ENCODE data around the gene ALDH1B1. TPM values are rescaled to one million over a fixed set of nuclear protein-coding genes. Genes with fewer than 3 reads are reported as not detected.
A peak's percentile ranks its signal among the peaks of the same experiment; 100 is the strongest.
"Not testable (repeated sequence)": the region's sequence is repeated elsewhere in the genome, so short reads cannot be mapped to it uniquely, and the experiment has no call there.

ALDH1B1 gene
- polyA plus RNA-seq, 1 donor, result 101 TPM

- peaks cover 56% of the 10 kb centered on the region for H3K4me1 ChIP-seq (ENCODE audit: control insufficient read depth, insufficient read depth, low read length)
- H3K36me3 ChIP-seq (ENCODE audit: control insufficient read depth, insufficient read depth, low read length), result no peaks in the 10 kb centered on the region
- no CpG with 5 or more reads among the region's 5 CpGs for WGBS (ENCODE audit: insufficient coverage, low lambda C conversion rate)
- peak overlapping the region; percentile 66 for H3K27ac ChIP-seq (ENCODE audit: low read length)
- H3K4me3 ChIP-seq (ENCODE audit: low read length), result no peak overlapping the region
- H3K27me3 ChIP-seq (ENCODE audit: control insufficient read depth, insufficient read depth, low read length), result no peaks in the 10 kb centered on the region
- peaks cover 3% of the 10 kb centered on the region for H3K9me3 ChIP-seq (ENCODE audit: control insufficient read depth, low read depth, low read length)
- DNase-seq, result peak in 1 of 2 donors; percentile 52
Measured at GRCh38 chr9:38374847-38375571, 17.5 kb upstream of the ALDH1B1 start.

- no peak for DNase-seq
- peaks cover 3% of the 10 kb centered on the region for H3K9me3 ChIP-seq (ENCODE audit: control insufficient read depth, low read depth, low read length)
- no peak overlapping the region for H3K4me3 ChIP-seq (ENCODE audit: low read length)
- WGBS (ENCODE audit: insufficient coverage, low lambda C conversion rate), result 80% methylated on average over 1 of the region's 10 CpGs
- no peaks in the 10 kb centered on the region for H3K27me3 ChIP-seq (ENCODE audit: control insufficient read depth, insufficient read depth, low read length)
- peaks cover 62% of the 10 kb centered on the region for H3K4me1 ChIP-seq (ENCODE audit: control insufficient read depth, insufficient read depth, low read length)
- H3K36me3 ChIP-seq (ENCODE audit: control insufficient read depth, insufficient read depth, low read length), result no peaks in the 10 kb centered on the region
- H3K27ac ChIP-seq (ENCODE audit: low read length), result peak overlapping the region; percentile 66
Measured at GRCh38 chr9:38375572-38375963, 16.9 kb upstream of the ALDH1B1 start.

DNA sequence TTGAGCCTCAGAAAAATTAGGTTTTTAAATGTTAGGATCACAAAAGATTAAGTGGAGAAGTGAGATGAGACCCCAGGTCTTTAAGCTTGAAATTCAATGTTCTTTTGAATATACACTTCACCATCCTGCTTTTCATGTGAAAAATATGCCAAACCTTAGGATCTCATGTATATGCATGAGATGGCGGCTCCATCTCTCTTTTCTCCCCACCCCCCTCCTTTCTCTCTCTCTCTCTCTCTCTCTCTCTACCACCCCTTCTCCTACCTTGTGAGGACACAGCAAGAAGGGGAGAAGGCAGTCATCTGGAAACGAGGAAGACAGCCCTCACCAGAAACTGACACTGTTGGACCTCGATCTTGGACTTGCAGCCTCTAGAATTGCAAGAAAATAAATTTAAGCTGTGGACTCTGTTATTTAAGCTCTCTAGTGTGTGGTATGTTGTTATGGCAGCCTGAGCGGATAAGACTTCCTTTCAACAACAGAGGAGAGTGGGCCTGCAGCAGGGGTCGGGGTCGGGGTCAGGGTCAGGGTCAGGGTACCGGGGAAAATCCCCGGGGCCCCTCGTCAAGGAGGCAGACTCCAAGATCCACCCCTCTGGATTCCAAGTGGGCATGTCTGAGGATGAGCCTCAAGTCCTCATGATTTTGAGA, 16.4 kb upstream of the ALDH1B1 start:
- 80% methylated on average over 1 of the region's 9 CpGs for WGBS (ENCODE audit: insufficient coverage, low lambda C conversion rate)
- H3K4me1 ChIP-seq (ENCODE audit: control insufficient read depth, insufficient read depth, low read length), result peaks cover 66% of the 10 kb centered on the region
- H3K36me3 ChIP-seq (ENCODE audit: control insufficient read depth, insufficient read depth, low read length), result no peaks in the 10 kb centered on the region
- DNase-seq, result peak in 1 of 2 donors; percentile 53
- peak overlapping the region; percentile 66 for H3K27ac ChIP-seq (ENCODE audit: low read length)
- H3K4me3 ChIP-seq (ENCODE audit: low read length), result no peak overlapping the region
- no peaks in the 10 kb centered on the region for H3K27me3 ChIP-seq (ENCODE audit: control insufficient read depth, insufficient read depth, low read length)
- H3K9me3 ChIP-seq (ENCODE audit: control insufficient read depth, low read depth, low read length), result peaks cover 3% of the 10 kb centered on the region

- no CpG with 5 or more reads among the region's 42 CpGs for WGBS (ENCODE audit: insufficient coverage, low lambda C conversion rate)
Measured at GRCh38 chr9:38377336-38378083, 15.0 kb upstream of the ALDH1B1 start.

GRCh38 chr9:38380230-38380871, 12.2 kb upstream of the ALDH1B1 start:
- Histone ChIP-seq H3K4me1 (ENCODE audit: control insufficient read depth, insufficient read depth, low read length) (peaks cover 80% of the 10 kb centered on the region), H3K9me3 (ENCODE audit: control insufficient read depth, low read depth, low read length) (peaks cover 10% of the 10 kb centered on the region), H3K36me3 (ENCODE audit: control insufficient read depth, insufficient read depth, low read length) (no peaks in the 10 kb centered on the region), H3K27me3 (ENCODE audit: control insufficient read depth, insufficient read depth, low read length) (no peaks in the 10 kb centered on the region), H3K27ac (ENCODE audit: low read length) (peak overlapping the region; percentile 88), H3K4me3 (ENCODE audit: low read length) (no peak overlapping the region)
- DNase-seq, result no peak
- 40% methylated on average over 1 of the region's 6 CpGs for WGBS (ENCODE audit: insufficient coverage, low lambda C conversion rate)

More at GRCh38 chr9:38377336-38378083, 15.0 kb upstream of the ALDH1B1 start:
- not testable (repeated sequence) for H3K36me3 ChIP-seq (ENCODE audit: control insufficient read depth, insufficient read depth, low read length); H3K4me3 ChIP-seq (ENCODE audit: low read length); H3K27me3 ChIP-seq (ENCODE audit: control insufficient read depth, insufficient read depth, low read length); DNase-seq; H3K9me3 ChIP-seq (ENCODE audit: control insufficient read depth, low read depth, low read length); H3K27ac ChIP-seq (ENCODE audit: low read length)
- H3K4me1 ChIP-seq (ENCODE audit: control insufficient read depth, insufficient read depth, low read length), result peaks cover 72% of the 10 kb centered on the region

- Histone ChIP-seq H3K4me3 (ENCODE audit: low read length) (no peak overlapping the region), H3K4me1 (ENCODE audit: control insufficient read depth, insufficient read depth, low read length) (peaks cover 80% of the 10 kb centered on the region), H3K36me3 (ENCODE audit: control insufficient read depth, insufficient read depth, low read length) (no peaks in the 10 kb centered on the region), H3K27me3 (ENCODE audit: control insufficient read depth, insufficient read depth, low read length) (no peaks in the 10 kb centered on the region), H3K9me3 (ENCODE audit: control insufficient read depth, low read depth, low read length) (peaks cover 10% of the 10 kb centered on the region), H3K27ac (ENCODE audit: low read length) (peak overlapping the region; percentile 88)
- DNase-seq, result peak; percentile 89 to 95
- whole genome bisulfite sequencing (ENCODE audit: insufficient coverage, low lambda C conversion rate), result 20% methylated on average over 1 of the region's 8 CpGs
Measured at GRCh38 chr9:38380872-38381534, 11.5 kb upstream of the ALDH1B1 start.

GRCh38 chr9:38382141-38382540, 10.4 kb upstream of the ALDH1B1 start:
- peaks cover 10% of the 10 kb centered on the region for H3K9me3 ChIP-seq (ENCODE audit: control insufficient read depth, low read depth, low read length)
- DNase-seq, result no peak
- peaks cover 77% of the 10 kb centered on the region for H3K4me1 ChIP-seq (ENCODE audit: control insufficient read depth, insufficient read depth, low read length)
- no CpG with 5 or more reads among the region's 8 CpGs for WGBS (ENCODE audit: insufficient coverage, low lambda C conversion rate)
- no peaks in the 10 kb centered on the region for H3K27me3 ChIP-seq (ENCODE audit: control insufficient read depth, insufficient read depth, low read length)
- no peaks in the 10 kb centered on the region for H3K36me3 ChIP-seq (ENCODE audit: control insufficient read depth, insufficient read depth, low read length)
- H3K4me3 ChIP-seq (ENCODE audit: low read length), result no peak overlapping the region
- H3K27ac ChIP-seq (ENCODE audit: low read length), result peak overlapping the region; percentile 88

GRCh38 chr9:38384990-38385848, 7.3 kb upstream of the ALDH1B1 start:
- DNase-seq, result peak in 1 of 2 donors; percentile 29
- H3K36me3 ChIP-seq (ENCODE audit: control insufficient read depth, insufficient read depth, low read length), result no peaks in the 10 kb centered on the region
- peak overlapping the region; percentile 89 for H3K27ac ChIP-seq (ENCODE audit: low read length)
- H3K27me3 ChIP-seq (ENCODE audit: control insufficient read depth, insufficient read depth, low read length), result no peaks in the 10 kb centered on the region
- no peak overlapping the region for H3K4me3 ChIP-seq (ENCODE audit: low read length)
- peaks cover 91% of the 10 kb centered on the region for H3K4me1 ChIP-seq (ENCODE audit: control insufficient read depth, insufficient read depth, low read length)
- H3K9me3 ChIP-seq (ENCODE audit: control insufficient read depth, low read depth, low read length), result peaks cover 8% of the 10 kb centered on the region
- no CpG with 5 or more reads among the region's 3 CpGs for WGBS (ENCODE audit: insufficient coverage, low lambda C conversion rate)

DNA sequence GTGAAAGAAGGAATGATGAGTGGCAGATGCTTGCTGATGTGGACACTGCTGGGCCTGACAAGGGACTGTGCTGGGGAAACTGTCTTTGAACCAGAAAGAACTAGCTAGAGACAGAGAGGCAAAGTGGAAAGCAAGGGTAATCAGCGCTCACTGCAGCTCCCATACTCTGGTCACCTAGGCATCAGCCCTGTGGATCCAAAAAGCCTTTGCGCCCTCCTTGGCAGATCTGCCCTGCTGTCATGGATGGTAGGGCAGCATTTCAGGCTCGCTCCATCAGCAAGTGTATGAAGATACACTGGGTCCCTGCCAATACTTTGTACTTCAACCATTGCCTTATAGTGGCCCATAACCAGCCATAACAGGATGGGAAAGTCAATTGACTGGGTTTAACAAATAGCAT, 6.6 kb upstream of the ALDH1B1 start:
- Histone ChIP-seq H3K27me3 (ENCODE audit: control insufficient read depth, insufficient read depth, low read length) (no peaks in the 10 kb centered on the region), H3K4me3 (ENCODE audit: low read length) (no peak overlapping the region), H3K27ac (ENCODE audit: low read length) (peak overlapping the region; percentile 89), H3K36me3 (ENCODE audit: control insufficient read depth, insufficient read depth, low read length) (no peaks in the 10 kb centered on the region), H3K4me1 (ENCODE audit: control insufficient read depth, insufficient read depth, low read length) (peaks cover 91% of the 10 kb centered on the region), H3K9me3 (ENCODE audit: control insufficient read depth, low read depth, low read length) (peaks cover 8% of the 10 kb centered on the region)
- no CpG with 5 or more reads among the region's 3 CpGs for WGBS (ENCODE audit: insufficient coverage, low lambda C conversion rate)
- DNase-seq, result no peak
